ENCODE data around the gene SPEM1.

GRCh38 chr17:7391307-7391706 is 28.8 kb upstream of the SPEM1 start:
- TF ChIP-seq POLR2A (IDR thresholded peaks at IDR 0.05) (no peak), CTCF (IDR thresholded peaks at IDR 0.05) (no peak)
